T-helper 1 cell treated with Interleukin-12 subunit alpha and Interleukin-12 subunit beta and Interleukin-4 antibody, amounts not matched to agents 30 μg/mL and 1 μg/mL, for 36 hours (primary cell): ENCODE results near the gene OR2T27.
"Not testable (repeated sequence)": the region's sequence is repeated elsewhere in the genome, so short reads cannot be mapped to it uniquely, and the experiment has no call there.

Experiments used
- H3K27ac Mint-ChIP-seq: one replicate; pipeline ENCODE4 v1.8.0; 2021; ENCODE audit warnings: mild to moderate bottlenecking, mixed read lengths
- H3K27me3 Mint-ChIP-seq: one replicate; pipeline ENCODE4 v1.8.0; 2021; ENCODE audit warnings: low read depth, mixed read lengths
- H3K36me3 Mint-ChIP-seq: one replicate; pipeline ENCODE4 v1.8.0; 2021; ENCODE audit warnings: low read depth, mixed read lengths
- H3K4me1 Mint-ChIP-seq: one replicate; pipeline ENCODE4 v1.8.0; 2021; ENCODE audit warnings: low read depth, mixed read lengths
- H3K4me3 Mint-ChIP-seq: one replicate; pipeline ENCODE4 v1.8.0; 2021; ENCODE audit warnings: mild to moderate bottlenecking, moderate library complexity, mixed read lengths
- H3K9me3 Mint-ChIP-seq: one replicate; pipeline ENCODE4 v1.8.0; 2021; ENCODE audit warnings: mixed read lengths

OR2T27 gene

GRCh38 chr1:248663453-248664328, 8.4 kb upstream of the OR2T27 start:
- not testable (repeated sequence) for H3K27me3 Mint-ChIP-seq, H3K4me1 Mint-ChIP-seq, H3K27ac Mint-ChIP-seq

DNA sequence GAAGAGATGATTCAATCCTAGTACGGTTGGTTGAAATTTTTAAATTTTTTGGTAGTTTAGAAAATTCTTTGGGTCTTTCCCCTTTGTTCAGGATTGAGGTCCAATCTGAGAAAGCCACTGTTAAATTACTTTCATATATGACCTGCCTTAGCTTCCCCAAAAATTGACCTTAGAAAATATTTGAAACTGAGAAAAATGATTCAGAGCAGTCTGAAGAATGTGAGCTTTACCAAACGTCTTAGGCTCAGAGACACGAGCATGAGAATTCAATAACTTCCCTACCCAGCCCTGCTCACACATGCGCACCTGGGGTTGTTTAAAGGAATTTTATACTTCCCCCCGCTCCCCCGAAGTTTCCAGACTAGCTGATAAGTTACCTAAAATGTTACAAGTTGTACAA, 1.5 kb upstream of the OR2T27 start:
- H3K9me3 Mint-ChIP-seq, H3K4me3 Mint-ChIP-seq, H3K36me3 Mint-ChIP-seq, H3K4me1 Mint-ChIP-seq, H3K27me3 Mint-ChIP-seq, H3K27ac Mint-ChIP-seq: not testable (repeated sequence)

More at GRCh38 chr1:248663453-248664328, 8.4 kb upstream of the OR2T27 start:
- not testable (repeated sequence) for H3K9me3 Mint-ChIP-seq, H3K36me3 Mint-ChIP-seq, H3K4me3 Mint-ChIP-seq

- H3K4me1 Mint-ChIP-seq, H3K9me3 Mint-ChIP-seq, H3K4me3 Mint-ChIP-seq, H3K27ac Mint-ChIP-seq, H3K36me3 Mint-ChIP-seq, H3K27me3 Mint-ChIP-seq: not testable (repeated sequence)
These were observed 6.4 kb downstream of the OR2T27 start for GRCh38 chr1:248648770-248649536.

- H3K27ac Mint-ChIP-seq, H3K36me3 Mint-ChIP-seq, H3K4me3 Mint-ChIP-seq, H3K4me1 Mint-ChIP-seq, H3K9me3 Mint-ChIP-seq, H3K27me3 Mint-ChIP-seq: not testable (repeated sequence)
These were observed 10.2 kb downstream of the OR2T27 start, which contains the start of gene OR2T35 for GRCh38 chr1:248645178-248645577. Gene OR2T35 (minus strand): TSS chr1:248645278. CDS start chr1:248639258, 6,020 bp downstream.

- not testable (repeated sequence) for H3K4me3 Mint-ChIP-seq, H3K36me3 Mint-ChIP-seq, H3K27ac Mint-ChIP-seq, H3K4me1 Mint-ChIP-seq, H3K27me3 Mint-ChIP-seq, H3K9me3 Mint-ChIP-seq
These were observed 12.2 kb downstream of the OR2T27 start for GRCh38 chr1:248642971-248643651.

DNA sequence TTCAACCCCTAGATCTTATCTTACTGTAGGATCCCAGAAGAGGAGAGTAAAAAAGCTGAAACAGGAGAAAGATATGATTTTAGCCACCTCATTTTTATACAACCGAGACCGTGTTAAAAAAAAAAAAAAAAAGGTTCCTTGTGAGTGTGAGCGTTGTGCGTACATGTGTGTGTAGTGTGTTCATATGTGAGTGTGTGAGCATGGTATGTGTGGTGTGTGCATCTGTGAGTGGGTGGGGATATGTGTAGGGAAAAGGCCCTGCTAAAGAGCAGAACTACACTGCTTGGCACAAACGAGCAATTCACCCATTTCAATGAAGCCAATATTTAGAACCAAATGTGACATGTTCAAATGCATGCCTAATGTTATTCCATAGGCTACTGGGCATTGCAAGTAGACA, 13.7 kb downstream of the OR2T27 start:
- not testable (repeated sequence) for H3K27ac Mint-ChIP-seq

DNA sequence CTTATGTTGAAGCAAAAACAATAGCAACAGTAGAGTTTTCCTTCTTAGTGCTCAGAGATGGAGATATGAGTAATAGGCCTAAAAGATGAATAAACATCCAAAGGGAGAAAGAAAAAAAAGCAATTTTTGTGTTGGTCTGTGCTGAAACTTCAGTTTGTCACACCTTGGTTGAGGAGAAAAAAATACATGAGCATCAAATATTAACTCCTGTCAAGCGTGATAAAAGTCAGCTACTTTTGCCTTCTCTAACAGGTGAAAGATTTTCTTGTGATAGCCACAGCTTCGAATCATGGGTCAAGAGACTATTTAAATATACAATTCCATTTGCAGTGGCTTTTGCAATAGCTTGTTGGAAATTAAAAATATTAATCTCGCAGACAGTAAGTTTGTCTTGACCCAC, 14.4 kb downstream of the OR2T27 start:
- H3K4me3 Mint-ChIP-seq, H3K9me3 Mint-ChIP-seq, H3K27me3 Mint-ChIP-seq, H3K27ac Mint-ChIP-seq, H3K36me3 Mint-ChIP-seq, H3K4me1 Mint-ChIP-seq: not testable (repeated sequence)

More for the DNA sequence above, 13.7 kb downstream of the OR2T27 start:
- not testable (repeated sequence) for H3K27me3 Mint-ChIP-seq, H3K4me1 Mint-ChIP-seq, H3K9me3 Mint-ChIP-seq, H3K4me3 Mint-ChIP-seq, H3K36me3 Mint-ChIP-seq

DNA sequence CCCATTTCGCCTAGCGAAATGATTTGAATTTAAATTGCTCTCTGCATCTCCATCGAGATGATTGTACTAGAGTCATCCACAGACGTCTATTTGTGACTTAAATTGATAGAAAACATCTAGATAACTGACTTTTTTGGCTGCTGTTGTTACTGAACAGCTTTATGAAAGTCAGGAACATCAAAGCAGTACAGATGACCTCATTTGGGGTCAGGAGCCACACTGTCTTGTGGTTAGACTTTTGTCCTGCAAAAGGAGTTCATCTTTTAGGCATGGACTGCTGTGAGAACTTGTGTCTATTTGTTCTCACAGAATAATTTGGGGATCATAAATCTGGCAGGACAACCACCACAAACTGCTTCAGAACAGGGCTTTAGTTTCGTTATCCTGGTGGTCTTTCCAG, 15.7 kb downstream of the OR2T27 start:
- not testable (repeated sequence) for H3K27me3 Mint-ChIP-seq, H3K36me3 Mint-ChIP-seq, H3K27ac Mint-ChIP-seq, H3K4me3 Mint-ChIP-seq, H3K4me1 Mint-ChIP-seq, H3K9me3 Mint-ChIP-seq

DNA sequence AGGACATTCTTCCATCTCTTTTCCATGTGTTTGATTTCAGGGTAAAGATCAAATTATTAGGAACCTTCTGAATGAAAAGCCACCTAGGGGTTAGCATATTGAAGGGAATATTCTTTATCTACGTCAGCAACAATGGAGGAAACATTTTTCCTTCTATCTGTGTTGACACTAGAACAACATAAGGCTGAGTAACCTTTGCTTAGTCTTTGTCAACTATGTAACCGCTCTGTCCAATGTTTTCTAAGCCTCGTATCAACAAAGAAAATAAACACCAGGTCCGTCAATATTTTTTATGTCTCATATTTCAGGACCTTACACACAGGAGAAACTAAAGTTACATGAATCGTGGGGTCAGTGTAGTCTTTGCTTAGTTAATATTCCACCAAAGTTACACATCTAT, 18.7 kb downstream of the OR2T27 start:
- not testable (repeated sequence) for H3K27ac Mint-ChIP-seq, H3K36me3 Mint-ChIP-seq, H3K4me1 Mint-ChIP-seq, H3K27me3 Mint-ChIP-seq, H3K9me3 Mint-ChIP-seq, H3K4me3 Mint-ChIP-seq

- H3K9me3 Mint-ChIP-seq, H3K27ac Mint-ChIP-seq, H3K36me3 Mint-ChIP-seq, H3K4me3 Mint-ChIP-seq, H3K4me1 Mint-ChIP-seq, H3K27me3 Mint-ChIP-seq: not testable (repeated sequence)
These were observed 20.3 kb downstream of the OR2T27 start, which contains the start of gene OR2T11 for GRCh38 chr1:248634991-248635390. Gene OR2T11 (minus strand): TSS chr1:248635091. CDS start chr1:248627128, 7,963 bp downstream.

DNA sequence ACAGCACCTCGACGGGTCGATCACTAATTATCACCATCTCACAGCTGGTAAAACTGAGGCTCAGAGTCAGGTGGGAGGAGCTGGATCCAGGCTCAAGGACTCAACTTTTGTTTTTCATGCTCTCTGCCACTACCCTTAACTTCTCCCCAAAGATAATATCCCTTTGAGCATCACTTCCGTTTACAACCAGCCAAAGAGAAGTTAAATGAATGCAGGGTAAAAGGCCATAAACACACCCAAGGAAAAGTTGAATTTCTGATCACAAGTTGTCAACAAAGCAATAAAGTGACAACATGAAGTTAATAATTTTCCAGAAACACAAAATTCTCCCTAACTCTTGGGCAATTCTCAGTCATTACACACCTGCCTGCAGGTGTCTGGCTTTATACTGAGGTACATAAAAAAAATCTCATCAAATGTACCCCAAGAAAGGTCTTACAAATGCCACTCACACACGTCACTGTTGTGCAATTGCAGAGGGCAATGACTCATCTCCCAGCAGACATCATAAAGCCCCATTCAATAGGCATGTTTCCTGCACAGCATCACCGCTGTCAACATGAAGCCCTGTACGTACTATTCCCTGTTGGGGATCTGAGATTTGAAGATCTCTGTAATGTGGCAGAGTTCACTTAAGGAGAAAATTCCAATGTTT, 23.8 kb downstream of the OR2T27 start:
- H3K4me1 Mint-ChIP-seq = no peaks in the 10 kb centered on the region
- peaks cover 5% of the 10 kb centered on the region for H3K27me3 Mint-ChIP-seq
- no peaks in the 10 kb centered on the region for H3K36me3 Mint-ChIP-seq
- no peak overlapping the region for H3K27ac Mint-ChIP-seq
- no peaks in the 10 kb centered on the region for H3K9me3 Mint-ChIP-seq
- no peak overlapping the region for H3K4me3 Mint-ChIP-seq

GRCh38 chr1:248630551-248630950, 24.8 kb downstream of the OR2T27 start:
- Mint-ChIP-seq H3K4me1 (no peaks in the 10 kb centered on the region), H3K9me3 (no peaks in the 10 kb centered on the region), H3K27ac (no peak overlapping the region), H3K4me3 (no peak overlapping the region), H3K36me3 (no peaks in the 10 kb centered on the region), H3K27me3 (peaks cover 5% of the 10 kb centered on the region)

DNA sequence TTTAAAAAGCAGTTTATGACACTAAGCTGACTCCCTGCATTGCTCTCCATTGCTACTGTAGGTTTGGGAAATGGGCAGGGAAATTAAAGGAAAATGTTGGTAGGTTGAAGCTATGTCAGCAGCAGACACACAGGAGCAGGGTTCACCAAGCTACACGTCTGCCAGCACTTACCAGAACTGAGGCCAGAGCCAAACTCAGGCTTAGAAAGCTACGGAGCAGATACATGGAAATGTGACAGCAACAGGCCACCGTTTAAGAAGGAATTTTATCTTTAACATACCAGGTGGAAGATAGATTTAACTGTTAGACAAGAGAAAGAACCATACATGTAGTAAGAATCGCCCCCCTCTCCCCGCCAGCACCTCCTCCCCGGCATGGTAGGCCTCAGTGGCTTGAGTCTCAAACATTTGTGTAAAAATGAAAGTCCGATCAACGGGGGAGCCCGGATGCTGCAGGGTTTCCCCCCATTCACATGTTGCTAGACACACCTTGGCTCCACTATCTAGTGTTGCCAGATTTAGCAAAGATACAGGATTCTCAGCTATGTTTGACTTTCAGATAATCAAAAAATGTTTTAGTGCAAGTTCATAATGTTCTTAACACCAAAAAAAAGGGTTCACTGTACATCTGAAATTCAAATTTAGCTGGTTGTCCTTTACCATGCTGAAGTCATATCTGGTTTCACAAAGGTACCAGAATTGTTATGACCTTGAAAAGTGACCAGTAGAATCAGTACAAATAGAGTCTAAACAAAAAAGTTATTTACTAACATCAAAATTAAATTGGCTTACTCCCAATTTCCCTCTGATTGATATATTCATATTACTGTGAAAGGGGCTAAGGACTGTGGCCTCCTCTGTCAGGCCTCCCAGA, 27.1 kb downstream of the OR2T27 start:
- no peaks in the 10 kb centered on the region for H3K4me1 Mint-ChIP-seq

GRCh38 chr1:248625971-248626370, 29.4 kb downstream of the OR2T27 start:
- Mint-ChIP-seq H3K4me1 (no peaks in the 10 kb centered on the region), H3K27ac (no peak overlapping the region)

More for the DNA sequence above, 27.1 kb downstream of the OR2T27 start:
- Mint-ChIP-seq H3K27me3 (peaks cover 5% of the 10 kb centered on the region), H3K4me3 (no peak overlapping the region), H3K9me3 (no peaks in the 10 kb centered on the region), H3K27ac (no peak overlapping the region), H3K36me3 (no peaks in the 10 kb centered on the region)

More at GRCh38 chr1:248625971-248626370, 29.4 kb downstream of the OR2T27 start:
- Mint-ChIP-seq H3K9me3 (no peaks in the 10 kb centered on the region), H3K4me3 (no peak overlapping the region), H3K27me3 (peaks cover 5% of the 10 kb centered on the region), H3K36me3 (no peaks in the 10 kb centered on the region)
